Amniotic stem cell (primary cell): Measurements from ENCODE around the gene TRMO.

ENCODE experiments used
- DNase-seq: peaks from one replicate; lab custom pipeline; 2025; lab: John Stamatoyannopoulos, UW

Gene TRMO

GRCh38 chr9:97903177-97903576, 19.1 kb downstream of the TRMO start:
- DNase-seq, result no peak

- no peak for DNase-seq
Observed at GRCh38 chr9:97900738-97901565, 21.3 kb downstream of the TRMO start.

- no peak for DNase-seq
Observed at GRCh38 chr9:97900103-97900737, 22.1 kb downstream of the TRMO start.

- DNase-seq, result no peak
Observed at GRCh38 chr9:97895695-97896332, 26.5 kb downstream of the TRMO start.

GRCh38 chr9:97895211-97895610, 27.1 kb downstream of the TRMO start:
- no peak for DNase-seq

- DNase-seq, result no peak
Observed at GRCh38 chr9:97892421-97892820, 29.9 kb downstream of the TRMO start.

- DNase-seq, result no peak
Observed at GRCh38 chr9:97891736-97892135, 30.6 kb downstream of the TRMO start.

GRCh38 chr9:97889941-97890887, 32.1 kb downstream of the TRMO start:
- no peak for DNase-seq

- DNase-seq, result no peak
Observed at GRCh38 chr9:97880336-97880735, 42.0 kb downstream of the TRMO start.

GRCh38 chr9:97876061-97876460, 46.2 kb downstream of the TRMO start:
- DNase-seq, result no peak

GRCh38 chr9:97875111-97875510, 47.2 kb downstream of the TRMO start:
- DNase-seq, result no peak

GRCh38 chr9:97874624-97875023, 47.7 kb downstream of the TRMO start:
- no peak for DNase-seq

GRCh38 chr9:97873882-97874281, 48.4 kb downstream of the TRMO start:
- no peak for DNase-seq

GRCh38 chr9:97873425-97873824, 48.9 kb downstream of the TRMO start:
- no peak for DNase-seq

GRCh38 chr9:97868859-97869258, 53.4 kb downstream of the TRMO start:
- DNase-seq, result no peak

- no peak for DNase-seq
Observed at GRCh38 chr9:97866848-97867247, 55.5 kb downstream of the TRMO start.

GRCh38 chr9:97866300-97866699, 56.0 kb downstream of the TRMO start:
- no peak for DNase-seq

GRCh38 chr9:97864396-97864795, 57.9 kb downstream of the TRMO start:
- no peak for DNase-seq

- no peak for DNase-seq
Observed at GRCh38 chr9:97863314-97863713, 59.0 kb downstream of the TRMO start.

- DNase-seq, result no peak
Observed at GRCh38 chr9:97861148-97861475, 61.2 kb downstream of the TRMO start.

GRCh38 chr9:97860451-97861147, 61.7 kb downstream of the TRMO start:
- DNase-seq, result no peak

- no peak for DNase-seq
Observed at GRCh38 chr9:97859346-97859745, 63.0 kb downstream of the TRMO start.
